B cell (primary cell): ENCODE measurements around the gene RPS26. TPM values are rescaled to one million over a fixed set of nuclear protein-coding genes. Genes with fewer than 3 reads are reported as not detected.

Experiments
- ATAC-seq: fragments of 200-7000 bp; cut with Tn5 transposase; one replicate; pipeline ENCODE4 v1.10.0; 2021; ENCODE audit warnings: low read depth, mild to moderate bottlenecking, moderate number of reproducible peaks, moderate library complexity
- CTCF ChIA-PET: fragments of 350-600 bp; sonication (Branson Sonifier 250); formaldehyde crosslinking; loops from one replicate; lab custom pipeline; 2021; ENCODE audit warnings: antibody characterized with exemption, inconsistent platforms; lab: Charles Lee
- POLR2A ChIA-PET: fragments of 350-600 bp; sonication (Branson Sonifier 250); formaldehyde crosslinking; loops from one replicate; lab custom pipeline; 2021; ENCODE audit warnings: antibody characterized with exemption; lab: Charles Lee
- DNase-seq: peaks from one replicate; pipeline ENCODE4 v3.0.0; 2013
- H2AFZ ChIP-seq: 2 replicates; pipeline ENCODE4 v1.6.1; 2012; ENCODE audit warnings: mild to moderate bottlenecking, low read depth, low read length; ENCODE audit not compliant: insufficient read depth, poor library complexity, severe bottlenecking
- H3K27ac ChIP-seq, 2 donors: 1 replicate in 1 of 2; 2 replicates in 1 of 2; pipeline ENCODE4 v1.5.1; 2012 to 2013; ENCODE audit warnings: low read length in 2 of 2, mild to moderate bottlenecking in 2 of 2, moderate library complexity in 1 of 2
- H3K27me3 ChIP-seq, 4 experiments: fragments of 200-600 bp in 1 of 4; sonication (generic) in 1 of 4; replicated peaks in 1 of 4; 1 replicate in 2 of 4; 2 replicates in 2 of 4; pipeline versions ENCODE4 v1.6.1 to v1.7.0; 2013 to 2016; ENCODE audit warnings: low read length in 3 of 4, mild to moderate bottlenecking in 2 of 4, mixed read lengths in 1 of 4, moderate library complexity in 1 of 4; ENCODE audit not compliant: insufficient read depth in 4 of 4, control insufficient read depth in 3 of 4; ENCODE audit errors: control extremely low read depth in 1 of 4
- H3K36me3 ChIP-seq, 2 experiments: replicated peaks in 1 of 2; 1 replicate in 1 of 2; 2 replicates in 1 of 2; pipeline versions ENCODE4 v1.6.1 to v1.7.1; 2013; ENCODE audit warnings: low read length in 1 of 2; ENCODE audit not compliant: insufficient read depth in 2 of 2, control insufficient read depth in 1 of 2; ENCODE audit errors: control extremely low read depth in 1 of 2, extremely low read depth in 1 of 2
- H3K4me1 ChIP-seq, 2 donors: fragments of 200-600 bp in 1 of 2; sonication (generic) in 1 of 2; 1 replicate in 1 of 2; 2 replicates in 1 of 2; pipeline versions ENCODE4 v1.5.1 to v1.6.1; 2013 to 2017; ENCODE audit warnings: low read length in 2 of 2; ENCODE audit not compliant: control insufficient read depth in 2 of 2, insufficient read depth in 2 of 2
- H3K4me2 ChIP-seq: replicated peaks from 2 replicates; pipeline ENCODE3; 2012; ENCODE audit warnings: mild to moderate bottlenecking, low read depth, low read length; ENCODE audit not compliant: poor library complexity, severe bottlenecking
- H3K4me3 ChIP-seq, 5 experiments: fragments of 200-600 bp in 1 of 5; sonication (generic) in 1 of 5; 1 replicate in 3 of 5; 2 replicates in 2 of 5; pipeline versions ENCODE4 v1.5.1 to v1.7.0; 2011 to 2016; ENCODE audit warnings: low read length in 4 of 5, mild to moderate bottlenecking in 4 of 5, low read depth in 2 of 5, control low read depth in 1 of 5, moderate library complexity in 1 of 5; ENCODE audit not compliant: insufficient read depth in 1 of 5; ENCODE audit errors: control extremely low read depth in 1 of 5, extremely low read depth in 1 of 5
- H3K79me2 ChIP-seq: fragments of 200-600 bp; sonication (generic); one replicate; pipeline ENCODE4 v1.6.0; 2016; ENCODE audit warnings: low read length; ENCODE audit not compliant: control insufficient read depth, insufficient read depth
- H3K9ac ChIP-seq: fragments of 200-600 bp; sonication (generic); 2 replicates; pipeline ENCODE4 v1.6.1; 2017; ENCODE audit warnings: mild to moderate bottlenecking, low read length, moderate library complexity
- H3K9me3 ChIP-seq, 3 donors: one replicate each; pipeline versions ENCODE4 v1.6.1 to v1.7.1; 2013; ENCODE audit warnings: low read length in 2 of 3; ENCODE audit not compliant: control insufficient read depth in 2 of 3, insufficient read depth in 1 of 3; ENCODE audit errors: control extremely low read depth in 1 of 3
- H4K20me1 ChIP-seq: 2 replicates; pipeline ENCODE4 v1.6.0; 2012; ENCODE audit warnings: mild to moderate bottlenecking, low read length; ENCODE audit not compliant: insufficient read depth, control insufficient read depth, poor library complexity, severe bottlenecking
- H3K27ac Mint-ChIP-seq: one replicate; pipeline ENCODE4 v1.8.0; 2021; ENCODE audit warnings: mixed read lengths
- H3K27me3 Mint-ChIP-seq: one replicate; pipeline ENCODE4 v1.8.0; 2021; ENCODE audit warnings: mixed read lengths
- H3K4me1 Mint-ChIP-seq: one replicate; pipeline ENCODE4 v1.8.0; 2021; ENCODE audit warnings: mixed read lengths
- H3K4me3 Mint-ChIP-seq: one replicate; pipeline ENCODE4 v1.8.0; 2021; ENCODE audit warnings: mixed read lengths
- H3K9me3 Mint-ChIP-seq: one replicate; pipeline ENCODE4 v1.8.0; 2022; ENCODE audit warnings: mixed read lengths; ENCODE audit not compliant: insufficient read depth
- CTCF ChIP-seq: fragments of 200-600 bp; IDR thresholded peaks from one replicate; pipeline ENCODE4 v1.8.0; 2022; ENCODE audit warnings: antibody characterized with exemption, mild to moderate bottlenecking
- EZH2 ChIP-seq: IDR thresholded peaks from 2 replicates; pipeline ENCODE4 v1.6.1; 2012; ENCODE audit warnings: borderline replicate concordance, low read depth, mild to moderate bottlenecking, moderate library complexity, low read length; ENCODE audit not compliant: insufficient read depth, poor library complexity, severe bottlenecking
- WGBS: methylation state at CpG from one replicate; pipeline ENCODE4 v1.1.5; 2013; ENCODE audit warnings: missing lambda C conversion rate; ENCODE audit not compliant: insufficient coverage; 5-methylcytosine and 5-hydroxymethylcytosine counted together
- intact Hi-C: fragments of 100-400 bp; cut with micrococcal nuclease; formaldehyde crosslinking; loops from one replicate; pipeline ENCODE4 v1.10.0; 2022
- polyA plus RNA-seq: library from polyadenylated mRNA; depleted of rRNA; stranded (reverse); fragments of >200 nt; gene quantifications from 2 replicates; pipeline ENCODE4 v1.2.3, GENCODE V29; 2012
- total RNA-seq, 2 donors: library from RNA; stranded (reverse); fragments of 120-200 nt in 1 of 2; gene quantifications; 1 replicate in 1 of 2; 2 replicates in 1 of 2; pipeline versions ENCODE4 v1.2.3 to v1.2.4, GENCODE V29; 2013 to 2022

RPS26 gene
- total and polyA plus RNA-seq, 2 donors (not counting 1 experiment from before 2014, with no cell fraction given), result 21.0 to 549 TPM

GRCh38 chr12:56084958-56085543 is 43.3 kb downstream of the RPS26 start:
- Mint-ChIP-seq H3K9me3 (no peaks in the 10 kb centered on the region), H3K27me3 (peaks cover 23% of the 10 kb centered on the region), H3K4me3 (no peak overlapping the region), H3K27ac (no peak overlapping the region), H3K4me1 (peaks cover 4% of the 10 kb centered on the region)
- intact Hi-C loops, result no loop called here
- Histone ChIP-seq H2AFZ (no peak overlapping the region), H3K9ac (no peak overlapping the region), H3K36me3 (no peaks in the 10 kb centered on the region), H3K4me2 (no peak overlapping the region), H4K20me1 (no peaks in the 10 kb centered on the region), H3K4me3 (no peak overlapping the region), H3K27me3 (peaks cover 0 to 32% (median 14%) of the 10 kb centered on the region in 4 experiments), H3K27ac (no peak overlapping the region), H3K9me3 (peaks cover 0 to 9% (median 0%) of the 10 kb centered on the region in 3 donors), H3K4me1 (peaks cover 8 to 12% of the 10 kb centered on the region in 2 donors), H3K79me2 (no peaks in the 10 kb centered on the region)
- CTCF ChIA-PET, result interaction anchor here (0.5 kb wide), 1 partner anchor 193 kb away, joined by 4 read pairs; no protein-coding TSS in a partner anchor
- 91% methylated on average over 14 of the region's 15 CpGs for WGBS
- no peak for ATAC-seq
- TF ChIP-seq CTCF, result no peak
- TF ChIP-seq EZH2, result no peak
- POLR2A ChIA-PET, result interaction anchor here (0.6 kb wide), 2 partner anchors 1633 to 1760 kb away, joined by 3 to 4 read pairs; no protein-coding TSS in a partner anchor
- DNase-seq, result no peak

GRCh38 chr12:56086096-56086495 is 44.4 kb downstream of the RPS26 start:
- ChIA-PET POLR2A (interaction anchor here (0.6 to 1.1 kb wide), 5 partner anchors 8 to 1759 kb away, joined by 4 to 12 read pairs (median 6); no protein-coding TSS in a partner anchor), CTCF (no interaction called here)
- Histone ChIP-seq H3K4me3 (no peak overlapping the region), H3K9me3 (peaks cover 0 to 4% (median 0%) of the 10 kb centered on the region in 3 donors), H3K27ac (no peak overlapping the region), H3K4me2 (no peak overlapping the region), H3K36me3 (no peaks in the 10 kb centered on the region), H2AFZ (no peak overlapping the region), H3K9ac (no peak overlapping the region), H3K79me2 (no peaks in the 10 kb centered on the region), H3K27me3 (peaks cover 0 to 21% (median 6%) of the 10 kb centered on the region in 4 experiments), H4K20me1 (no peaks in the 10 kb centered on the region), H3K4me1 (peaks cover 0 to 2% of the 10 kb centered on the region in 2 donors)
- Mint-ChIP-seq H3K4me3 (no peak overlapping the region), H3K9me3 (no peaks in the 10 kb centered on the region), H3K27me3 (peaks cover 22% of the 10 kb centered on the region), H3K27ac (no peak overlapping the region), H3K4me1 (peaks cover under 1% of the 10 kb centered on the region)
- DNase-seq (no peak), ATAC-seq (no peak)
- intact Hi-C loops, result no loop called here
- no CpG with 5 or more reads among the region's 3 CpGs for WGBS
- TF ChIP-seq CTCF, result no peak
